GM18873 (cell line): Measurements from ENCODE around the gene GAL3ST3.
"Not testable (repeated sequence)": the region's sequence is repeated elsewhere in the genome, so short reads cannot be mapped to it uniquely, and the experiment has no call there.

ENCODE experiments used
- ATAC-seq: cut with Tn5 transposase; IDR thresholded peaks from one replicate; pipeline ENCODE4 v1.9.1; 2021; ENCODE audit warnings: mild to moderate bottlenecking, moderate library complexity, moderate number of reproducible peaks; ENCODE audit not compliant: unreplicated experiment, low FRiP score

Gene GAL3ST3, protein sequence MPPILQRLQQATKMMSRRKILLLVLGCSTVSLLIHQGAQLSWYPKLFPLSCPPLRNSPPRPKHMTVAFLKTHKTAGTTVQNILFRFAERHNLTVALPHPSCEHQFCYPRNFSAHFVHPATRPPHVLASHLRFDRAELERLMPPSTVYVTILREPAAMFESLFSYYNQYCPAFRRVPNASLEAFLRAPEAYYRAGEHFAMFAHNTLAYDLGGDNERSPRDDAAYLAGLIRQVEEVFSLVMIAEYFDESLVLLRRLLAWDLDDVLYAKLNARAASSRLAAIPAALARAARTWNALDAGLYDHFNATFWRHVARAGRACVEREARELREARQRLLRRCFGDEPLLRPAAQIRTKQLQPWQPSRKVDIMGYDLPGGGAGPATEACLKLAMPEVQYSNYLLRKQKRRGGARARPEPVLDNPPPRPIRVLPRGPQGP

DNA sequence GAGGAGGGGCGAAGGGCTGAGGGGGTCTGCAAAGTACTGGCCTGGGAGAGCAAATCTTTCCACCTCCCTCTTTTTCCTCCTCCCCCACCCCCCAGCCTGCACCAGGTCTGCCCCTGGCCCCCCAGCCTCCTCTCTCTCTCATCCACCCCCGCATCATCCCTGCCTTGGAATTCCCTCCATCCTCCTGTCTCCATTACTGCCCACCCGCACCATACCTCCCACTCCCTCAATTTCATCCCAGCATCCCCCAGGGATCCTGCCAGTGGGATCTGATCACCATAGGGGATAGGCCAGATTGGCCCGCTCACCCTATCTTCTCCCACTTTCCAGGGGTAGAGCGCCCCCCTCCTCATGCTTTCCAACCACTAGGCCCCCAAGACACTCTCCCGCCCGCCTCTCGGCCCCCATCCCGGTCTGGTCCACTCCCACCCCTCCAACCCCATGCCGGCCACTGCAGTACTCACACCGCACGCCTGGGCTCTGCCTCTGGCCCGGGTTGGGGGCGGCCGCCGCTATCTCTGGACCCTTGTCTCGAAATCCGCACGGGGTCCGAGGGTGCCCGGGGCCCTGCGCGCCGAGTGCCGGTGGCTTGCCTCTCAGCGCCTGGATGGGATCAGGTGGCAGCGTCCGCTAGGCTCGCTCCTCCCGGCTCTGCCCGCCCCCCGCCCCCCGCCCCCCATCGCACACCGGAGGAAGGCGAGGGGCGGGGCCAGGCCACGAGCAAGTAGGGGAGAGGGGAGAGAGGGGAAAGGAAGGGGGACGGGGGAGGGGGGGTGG lies at the start of gene GAL3ST3:
Gene GAL3ST3 (minus strand): TSS at position 615 of the 777 bp plus-strand sequence. CDS start 3,746 bp downstream, outside the sequence.
- no peak for ATAC-seq

GRCh38 chr11:66092125-66092524 lies 43.2 kb upstream of the GAL3ST3 start:
- ATAC-seq: not testable (repeated sequence)

DNA sequence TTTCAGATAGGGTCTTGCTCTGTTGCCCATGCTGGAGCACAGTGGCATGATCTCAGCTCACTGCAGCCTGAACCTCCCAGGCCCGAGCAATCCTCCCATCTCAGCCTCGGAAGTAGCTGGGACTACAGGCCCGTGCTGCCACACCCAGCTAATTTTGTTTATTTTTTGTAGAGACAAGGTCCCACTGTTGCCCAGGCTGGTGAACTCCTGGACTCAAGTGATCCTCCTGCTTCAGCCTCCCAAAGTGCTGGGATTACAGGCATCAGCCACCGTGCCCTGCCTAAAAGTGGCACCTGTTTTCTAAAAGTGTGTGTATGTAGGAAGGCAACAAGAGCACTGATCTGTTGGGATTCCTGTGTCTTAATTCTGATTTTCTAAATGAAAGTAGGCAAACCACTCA lies 41.3 kb upstream of the GAL3ST3 start:
- no peak for ATAC-seq

- no peak for ATAC-seq
These were observed 40.1 kb upstream of the GAL3ST3 start for GRCh38 chr11:66089067-66089466.

DNA sequence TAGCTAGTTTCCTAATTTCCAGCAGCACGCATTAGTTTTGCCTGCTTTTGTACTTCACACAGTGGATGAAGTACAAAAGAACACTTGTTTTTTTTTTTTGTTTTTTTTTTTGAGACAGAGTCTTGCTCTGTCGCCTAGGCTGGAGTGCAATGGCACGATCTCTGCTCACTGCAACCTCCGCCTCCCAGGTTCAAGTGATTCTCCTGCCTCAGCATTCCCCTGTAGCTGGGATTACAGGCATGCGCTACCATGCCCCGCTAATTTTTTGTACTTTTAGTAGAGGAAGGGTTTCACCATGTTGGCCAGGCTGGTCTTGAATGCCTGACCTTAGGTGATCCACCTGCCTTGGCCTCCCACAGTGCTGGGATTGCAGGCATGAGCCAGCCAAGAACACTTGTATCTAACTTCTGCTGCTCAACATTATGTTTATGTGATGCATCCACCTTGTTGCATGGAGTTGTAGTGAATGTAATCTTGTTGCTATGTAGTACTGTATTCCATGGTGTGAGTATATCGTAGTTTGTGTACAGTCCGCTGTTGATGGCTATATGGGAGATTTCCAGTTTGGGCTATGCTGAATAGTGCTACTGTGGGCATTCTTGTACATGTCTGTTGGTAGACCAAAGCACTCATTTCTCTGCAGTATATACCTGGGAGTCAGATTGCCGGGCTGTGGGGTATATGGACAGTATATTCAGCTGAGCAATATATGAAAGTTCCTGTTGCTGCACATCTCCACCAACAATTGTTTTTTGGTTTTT lies 38.4 kb upstream of the GAL3ST3 start:
- ATAC-seq: no peak

DNA sequence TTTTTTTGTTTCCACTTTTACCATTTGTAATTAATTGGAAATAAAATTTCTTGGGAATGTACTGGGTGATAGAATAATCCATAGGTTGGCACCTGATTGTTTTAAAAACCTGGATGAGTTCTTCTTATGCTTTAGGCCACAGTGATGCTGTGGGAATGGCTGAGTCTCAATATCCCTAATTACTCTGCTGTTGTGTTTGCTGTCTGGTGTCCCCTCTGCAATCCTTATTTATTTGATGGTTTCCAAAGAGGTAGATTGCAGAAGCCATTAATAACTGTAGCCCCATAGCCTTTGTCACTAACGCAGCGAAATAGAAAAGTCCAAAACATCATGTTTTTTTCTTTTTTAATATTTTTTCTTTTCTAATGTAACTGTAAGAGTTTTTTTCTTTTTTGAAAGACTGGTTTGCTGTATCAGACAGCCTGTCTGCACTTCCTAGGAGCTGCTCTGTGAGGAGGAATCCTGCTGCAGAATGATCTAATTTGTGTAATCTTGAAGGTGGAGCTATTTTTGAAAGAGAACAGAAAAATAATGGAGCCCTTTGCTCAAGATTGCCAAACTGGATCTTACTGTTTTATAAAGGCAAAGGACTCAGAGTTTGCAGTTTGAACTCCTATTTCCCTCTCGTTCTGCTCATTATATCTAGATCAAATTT lies 36.0 kb upstream of the GAL3ST3 start:
- ATAC-seq: no peak

GRCh38 chr11:66083767-66084166 lies 34.8 kb upstream of the GAL3ST3 start:
- ATAC-seq: no peak

- no peak for ATAC-seq
These were observed 34.2 kb upstream of the GAL3ST3 start for GRCh38 chr11:66082946-66083698.

- no peak for ATAC-seq
These were observed 32.5 kb upstream of the GAL3ST3 start for GRCh38 chr11:66081505-66081904.

GRCh38 chr11:66080055-66080817 lies 31.3 kb upstream of the GAL3ST3 start:
- no peak for ATAC-seq

- not testable (repeated sequence) for ATAC-seq
These were observed 30.0 kb upstream of the GAL3ST3 start for GRCh38 chr11:66078949-66079348.

- ATAC-seq: no peak
These were observed 29.0 kb upstream of the GAL3ST3 start for GRCh38 chr11:66077927-66078326.

DNA sequence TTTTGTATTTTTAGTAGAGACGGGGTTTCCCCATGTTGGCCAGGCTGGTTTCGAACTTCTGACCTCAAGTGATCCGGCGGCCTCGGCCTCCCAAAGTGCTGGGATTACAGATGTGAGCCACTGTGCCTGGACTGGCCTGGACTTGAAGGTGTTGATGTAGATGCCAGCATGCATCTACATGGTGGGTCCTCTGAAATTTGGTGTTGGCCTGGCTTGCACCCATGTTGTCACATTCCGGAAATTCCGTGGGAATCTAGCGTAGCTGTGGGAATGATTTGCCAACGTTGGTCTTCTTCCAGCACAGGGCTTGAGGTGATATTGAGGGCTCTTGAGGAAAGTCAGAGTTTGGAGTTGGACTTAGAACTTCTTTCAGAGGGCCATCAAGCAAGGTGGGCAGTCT lies 27.6 kb upstream of the GAL3ST3 start:
- ATAC-seq: no peak

DNA sequence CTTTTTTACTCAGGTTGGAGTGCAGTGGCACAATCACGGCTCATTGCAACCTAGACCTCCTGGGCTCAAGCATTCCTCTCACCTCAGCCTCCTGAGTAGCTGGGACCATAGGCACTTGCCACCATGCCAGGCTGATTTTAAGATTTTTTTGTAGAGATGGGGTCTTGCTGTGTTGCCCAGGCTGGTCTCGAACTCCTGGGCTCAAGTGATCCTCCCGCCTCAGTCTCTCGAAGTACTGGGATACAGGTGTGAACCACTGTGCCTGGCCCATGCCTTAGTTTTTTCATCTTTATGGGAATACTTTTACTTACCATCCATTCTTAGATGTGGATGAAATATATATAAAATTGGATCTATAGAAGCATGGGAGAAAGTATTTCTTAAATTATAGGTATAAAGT lies 26.3 kb upstream of the GAL3ST3 start:
- ATAC-seq: no peak

- no peak for ATAC-seq
These were observed 24.7 kb upstream of the GAL3ST3 start for GRCh38 chr11:66073669-66074068.

- no peak for ATAC-seq
These were observed 23.6 kb upstream of the GAL3ST3 start for GRCh38 chr11:66072518-66072917.

GRCh38 chr11:66072081-66072480 lies 23.1 kb upstream of the GAL3ST3 start:
- ATAC-seq: no peak

- no peak for ATAC-seq
These were observed 22.4 kb upstream of the GAL3ST3 start for GRCh38 chr11:66071381-66071801.
